AG09309 (cell line): Measurements from ENCODE around the gene TBC1D32.
"Not testable (repeated sequence)": the region's sequence is repeated elsewhere in the genome, so short reads cannot be mapped to it uniquely, and the experiment has no call there.

Experiments used
- DNase-seq: peaks from one replicate; pipeline ENCODE4 v3.0.0-alpha.2; 2010; ENCODE audit warnings: low read depth
- H3K4me3 ChIP-seq: 2 replicates; pipeline ENCODE4 v1.5.1; 2011; ENCODE audit warnings: mild to moderate bottlenecking, low read depth, low read length, moderate library complexity; ENCODE audit not compliant: control insufficient read depth
- CTCF ChIP-seq: IDR thresholded peaks from 2 replicates; pipeline ENCODE4 v1.5.1; 2011; ENCODE audit warnings: mild to moderate bottlenecking, low read depth, low read length, inconsistent platforms; ENCODE audit not compliant: insufficient read depth, control insufficient read depth; ENCODE audit errors: missing control alignments

TBC1D32 gene

GRCh38 chr6:121310495-121310894, 23.8 kb downstream of the TBC1D32 start:
- H3K4me3 ChIP-seq, result no peak overlapping the region
- no peak for TF ChIP-seq CTCF

GRCh38 chr6:121309768-121310469, 24.4 kb downstream of the TBC1D32 start:
- peak; percentile 13 for DNase-seq
- H3K4me3 ChIP-seq, result no peak overlapping the region
- no peak for TF ChIP-seq CTCF

More at GRCh38 chr6:121310495-121310894, 23.8 kb downstream of the TBC1D32 start:
- no peak for DNase-seq

- H3K4me3 ChIP-seq, result no peak overlapping the region
- TF ChIP-seq CTCF, result peak; percentile 30
- no peak for DNase-seq
Measured at GRCh38 chr6:121305957-121306607, 28.2 kb downstream of the TBC1D32 start.

- no peak for DNase-seq
- no peak overlapping the region for H3K4me3 ChIP-seq
- TF ChIP-seq CTCF, result no peak
Measured at GRCh38 chr6:121302882-121303281, 31.4 kb downstream of the TBC1D32 start.

- H3K4me3 ChIP-seq, DNase-seq: not testable (repeated sequence)
Measured at GRCh38 chr6:121301156-121301555, 33.1 kb downstream of the TBC1D32 start.

- DNase-seq, result no peak
- no peak for TF ChIP-seq CTCF
- no peak overlapping the region for H3K4me3 ChIP-seq
Measured at GRCh38 chr6:121297694-121298093, 36.6 kb downstream of the TBC1D32 start.

GRCh38 chr6:121285041-121285440, 49.2 kb downstream of the TBC1D32 start:
- H3K4me3 ChIP-seq, result no peak overlapping the region
- TF ChIP-seq CTCF, result no peak
- peak; percentile 58 for DNase-seq
